NCI-H187 (cell line): ENCODE results near the gene HYLS1.

Source experiments
- DNase-seq, 2 experiments: peaks; one replicate each; lab custom pipeline; 2025; lab: John Stamatoyannopoulos, UW

Gene HYLS1

GRCh38 chr11:125934473-125934872, 47.0 kb downstream of the HYLS1 start:
- no peak for DNase-seq

GRCh38 chr11:125935056-125935455, 47.6 kb downstream of the HYLS1 start:
- DNase-seq: no peak

- no peak for DNase-seq
These were observed 48.2 kb downstream of the HYLS1 start for GRCh38 chr11:125935618-125936199.

GRCh38 chr11:125938418-125938817, 51.0 kb downstream of the HYLS1 start:
- no peak for DNase-seq

- no peak for DNase-seq
These were observed 51.6 kb downstream of the HYLS1 start for GRCh38 chr11:125939081-125939521.

GRCh38 chr11:125940145-125940544, 52.7 kb downstream of the HYLS1 start:
- no peak for DNase-seq

- no peak for DNase-seq
These were observed 53.8 kb downstream of the HYLS1 start for GRCh38 chr11:125941267-125941618.

GRCh38 chr11:125941619-125942611, 54.4 kb downstream of the HYLS1 start:
- peak; percentile 70 to 81 for DNase-seq

- no peak for DNase-seq
These were observed 55.4 kb downstream of the HYLS1 start for GRCh38 chr11:125942771-125943428.

- DNase-seq: no peak
These were observed 56.3 kb downstream of the HYLS1 start for GRCh38 chr11:125943661-125944349.

- no peak for DNase-seq
These were observed 57.0 kb downstream of the HYLS1 start for GRCh38 chr11:125944350-125945010.

GRCh38 chr11:125945011-125945796, 57.7 kb downstream of the HYLS1 start:
- DNase-seq: no peak

GRCh38 chr11:125945797-125946520, 58.5 kb downstream of the HYLS1 start, which contains the start of gene VSIG10L2:
Gene VSIG10L2 (plus strand): TSS chr11:125946044. CDS start chr11:125946056, 12 bp downstream.
- DNase-seq: no peak

- DNase-seq: no peak
These were observed 59.4 kb downstream of the HYLS1 start for GRCh38 chr11:125946712-125947418.

GRCh38 chr11:125947419-125948277, 60.2 kb downstream of the HYLS1 start:
- no peak for DNase-seq

- DNase-seq: no peak
These were observed 61.0 kb downstream of the HYLS1 start for GRCh38 chr11:125948278-125949051.
